ENCODE data around the gene WNT5B.

The WNT5B gene

GRCh38 chr12:1657688-1658087 lies 28.7 kb downstream of the WNT5B start:
- Histone ChIP-seq H3K9me3 (no peaks in the 10 kb centered on the region), H3K36me3 (replicated peaks) (no peaks in the 10 kb centered on the region), H3K4me3 (no peak overlapping the region), H3K27me3 (ENCODE audit: low read depth) (no peaks in the 10 kb centered on the region), H3K4me1 (no peaks in the 10 kb centered on the region)
- no peak for DNase-seq (ENCODE audit: low spot score in 2 of 2)
- in situ Hi-C loops (cut with MboI; ENCODE audit: low sequenced_read_pairs): no loop called here

GRCh38 chr12:1660304-1661187 lies 31.5 kb downstream of the WNT5B start:
- no peak for DNase-seq (ENCODE audit: low spot score in 2 of 2)

GRCh38 chr12:1661553-1662335 lies 32.7 kb downstream of the WNT5B start:
- no peaks in the 10 kb centered on the region for H3K9me3 ChIP-seq
- DNase-seq (ENCODE audit: low spot score in 2 of 2): peak; percentile 47 to 89
- H3K27me3 ChIP-seq (ENCODE audit: low read depth): no peaks in the 10 kb centered on the region
- in situ Hi-C loops (cut with MboI; ENCODE audit: low sequenced_read_pairs): no loop called here
- H3K36me3 ChIP-seq (replicated peaks): no peaks in the 10 kb centered on the region
- peak overlapping the region; percentile 50 for H3K4me3 ChIP-seq
- peaks cover 7% of the 10 kb centered on the region for H3K4me1 ChIP-seq

More at GRCh38 chr12:1660304-1661187, 31.5 kb downstream of the WNT5B start:
- H3K4me1 ChIP-seq: no peaks in the 10 kb centered on the region
- no peaks in the 10 kb centered on the region for H3K9me3 ChIP-seq
- in situ Hi-C loops (cut with MboI; ENCODE audit: low sequenced_read_pairs): no loop called here
- H3K27me3 ChIP-seq (ENCODE audit: low read depth): no peaks in the 10 kb centered on the region
- no peaks in the 10 kb centered on the region for H3K36me3 ChIP-seq (replicated peaks)
- no peak overlapping the region for H3K4me3 ChIP-seq

- H3K4me3 ChIP-seq: no peak overlapping the region
- DNase-seq (ENCODE audit: low spot score in 2 of 2): peak in 1 of 2 experiments; percentile 26
- peaks cover 10% of the 10 kb centered on the region for H3K4me1 ChIP-seq
- no peaks in the 10 kb centered on the region for H3K27me3 ChIP-seq (ENCODE audit: low read depth)
- in situ Hi-C loops (cut with MboI; ENCODE audit: low sequenced_read_pairs): no loop called here
- no peaks in the 10 kb centered on the region for H3K36me3 ChIP-seq (replicated peaks)
- no peaks in the 10 kb centered on the region for H3K9me3 ChIP-seq
Measured at GRCh38 chr12:1662761-1663439, 33.9 kb downstream of the WNT5B start.

GRCh38 chr12:1663440-1664132 lies 34.6 kb downstream of the WNT5B start:
- in situ Hi-C loops (cut with MboI; ENCODE audit: low sequenced_read_pairs): no loop called here
- H3K4me3 ChIP-seq: no peak overlapping the region
- no peaks in the 10 kb centered on the region for H3K27me3 ChIP-seq (ENCODE audit: low read depth)
- no peaks in the 10 kb centered on the region for H3K36me3 ChIP-seq (replicated peaks)
- H3K4me1 ChIP-seq: peaks cover 10% of the 10 kb centered on the region
- DNase-seq (ENCODE audit: low spot score in 2 of 2): no peak
- no peaks in the 10 kb centered on the region for H3K9me3 ChIP-seq

- no peaks in the 10 kb centered on the region for H3K36me3 ChIP-seq (replicated peaks)
Measured at GRCh38 chr12:1665366-1665765, 36.3 kb downstream of the WNT5B start.

GRCh38 chr12:1666215-1666614 lies 37.2 kb downstream of the WNT5B start:
- H3K4me1 ChIP-seq: peaks cover 10% of the 10 kb centered on the region
- in situ Hi-C loops (cut with MboI; ENCODE audit: low sequenced_read_pairs): no loop called here
- no peaks in the 10 kb centered on the region for H3K36me3 ChIP-seq (replicated peaks)
- no peaks in the 10 kb centered on the region for H3K27me3 ChIP-seq (ENCODE audit: low read depth)
- no peaks in the 10 kb centered on the region for H3K9me3 ChIP-seq
- no peak for DNase-seq (ENCODE audit: low spot score in 2 of 2)
- no peak overlapping the region for H3K4me3 ChIP-seq

More at GRCh38 chr12:1665366-1665765, 36.3 kb downstream of the WNT5B start:
- Histone ChIP-seq H3K4me3 (no peak overlapping the region), H3K4me1 (peaks cover 10% of the 10 kb centered on the region), H3K9me3 (no peaks in the 10 kb centered on the region), H3K27me3 (ENCODE audit: low read depth) (no peaks in the 10 kb centered on the region)
- DNase-seq (ENCODE audit: low spot score in 2 of 2): no peak
- in situ Hi-C loops (cut with MboI; ENCODE audit: low sequenced_read_pairs): no loop called here

- Histone ChIP-seq H3K9me3 (no peaks in the 10 kb centered on the region), H3K36me3 (replicated peaks) (no peaks in the 10 kb centered on the region), H3K4me1 (peaks cover 10% of the 10 kb centered on the region), H3K4me3 (no peak overlapping the region), H3K27me3 (ENCODE audit: low read depth) (no peaks in the 10 kb centered on the region)
- in situ Hi-C loops (cut with MboI; ENCODE audit: low sequenced_read_pairs): no loop called here
- DNase-seq (ENCODE audit: low spot score in 2 of 2): peak; percentile 20 to 36
Measured at GRCh38 chr12:1666685-1667162, 37.7 kb downstream of the WNT5B start.

GRCh38 chr12:1668833-1669543 lies 40.0 kb downstream of the WNT5B start:
- in situ Hi-C loops (cut with MboI; ENCODE audit: low sequenced_read_pairs): no loop called here
- H3K4me1 ChIP-seq: peaks cover 10% of the 10 kb centered on the region
- H3K36me3 ChIP-seq (replicated peaks): no peaks in the 10 kb centered on the region
- no peak for DNase-seq (ENCODE audit: low spot score in 2 of 2)
- H3K9me3 ChIP-seq: no peaks in the 10 kb centered on the region
- no peaks in the 10 kb centered on the region for H3K27me3 ChIP-seq (ENCODE audit: low read depth)
- H3K4me3 ChIP-seq: no peak overlapping the region

GRCh38 chr12:1670358-1671268 lies 41.6 kb downstream of the WNT5B start:
- Histone ChIP-seq H3K27me3 (ENCODE audit: low read depth) (no peaks in the 10 kb centered on the region), H3K4me3 (no peak overlapping the region), H3K36me3 (replicated peaks) (no peaks in the 10 kb centered on the region), H3K9me3 (no peaks in the 10 kb centered on the region; the same call in 1 of the 2 replicates), H3K4me1 (peaks cover 10% of the 10 kb centered on the region)
- in situ Hi-C loops (cut with MboI; ENCODE audit: low sequenced_read_pairs): no loop called here
- no peak for DNase-seq (ENCODE audit: low spot score in 2 of 2)

- in situ Hi-C loops (cut with MboI; ENCODE audit: low sequenced_read_pairs): no loop called here
- no peaks in the 10 kb centered on the region; the same call in 1 of the 2 replicates for H3K9me3 ChIP-seq
Measured at GRCh38 chr12:1676043-1676442, 47.0 kb downstream of the WNT5B start.

More at GRCh38 chr12:1676043-1676442, 47.0 kb downstream of the WNT5B start:
- H3K36me3 ChIP-seq (replicated peaks): no peaks in the 10 kb centered on the region
- H3K4me3 ChIP-seq: no peak overlapping the region
- no peak for DNase-seq (ENCODE audit: low spot score in 2 of 2)
- no peaks in the 10 kb centered on the region for H3K4me1 ChIP-seq
- H3K27me3 ChIP-seq (ENCODE audit: low read depth): no peaks in the 10 kb centered on the region

All from HAP-1 (cell line).